Gastroesophageal sphincter (tissue), 4 donors: ENCODE measurements around the gene COBLL1. TPM values are rescaled to one million over a fixed set of nuclear protein-coding genes. Genes with fewer than 3 reads are reported as not detected.

Experiments used
- ATAC-seq: fragments of 150-250 bp; one replicate; pipeline ENCODE4 v1.9.1; 2016; ENCODE audit warnings: mild to moderate bottlenecking, moderate library complexity
- H3K27ac ChIP-seq, 4 donors: fragments of 200-600 bp; sonication (generic) in 3 of 4; 1 replicate in 3 of 4; 2 replicates in 1 of 4; pipeline ENCODE4 v1.5.1; 2016 to 2019
- H3K27me3 ChIP-seq: fragments of 200-600 bp; sonication (generic); one replicate; pipeline ENCODE4 v1.5.1; 2019
- H3K36me3 ChIP-seq, 2 donors: fragments of 200-600 bp; sonication (generic); one replicate each; pipeline ENCODE4 v1.5.1; 2019; ENCODE audit warnings: control low read depth in 1 of 2
- H3K4me1 ChIP-seq, 3 donors: fragments of 200-600 bp; sonication (generic); 1 replicate in 2 of 3; 2 replicates in 1 of 3; pipeline ENCODE4 v1.5.1; 2016 to 2019; ENCODE audit warnings: control low read depth in 2 of 3
- H3K4me3 ChIP-seq, 2 donors: fragments of 200-600 bp; sonication (generic); one replicate each; pipeline ENCODE4 v1.5.1; 2019; ENCODE audit warnings: mild to moderate bottlenecking in 1 of 2, moderate library complexity in 1 of 2
- H3K9me3 ChIP-seq, 3 donors: fragments of 200-600 bp; sonication (generic); one replicate each; pipeline ENCODE4 v1.5.1; 2017 to 2019; ENCODE audit warnings: control low read depth in 2 of 3
- EP300 ChIP-seq: sonication (generic); formaldehyde crosslinking; IDR thresholded peaks from one replicate; pipeline ENCODE4 v1.6.1; 2017; ENCODE audit warnings: antibody characterized with exemption, mild to moderate bottlenecking
- POLR2A ChIP-seq, 2 donors: fragments of 450-650 bp; IDR thresholded peaks; one replicate each; pipeline ENCODE4 v1.6.1; 2017; ENCODE audit warnings: antibody characterized with exemption in 2 of 2, mild to moderate bottlenecking in 2 of 2, moderate library complexity in 1 of 2
- POLR2AphosphoS5 ChIP-seq: sonication (generic); formaldehyde crosslinking; IDR thresholded peaks from one replicate; pipeline ENCODE4 v1.6.1; 2017; ENCODE audit warnings: antibody characterized with exemption
- WGBS, 2 donors: methylation state at CpG; one replicate each; pipeline ENCODE4 v1.1.5; 2018; ENCODE audit warnings: low coverage in 1 of 2; 5-methylcytosine and 5-hydroxymethylcytosine counted together
- total RNA-seq, 4 donors: library from RNA; depleted of rRNA; stranded (reverse); fragments of >200 nt; gene quantifications; one replicate each; pipeline ENCODE4 v1.1.0, GENCODE V29; 2016
- TF ChIP-seq, protein P1 (sequence below), 4 experiments: fragments of 200-600 bp in 2 of 4; fragments of 450-650 bp in 2 of 4; sonication (generic) in 1 of 4; IDR thresholded peaks; one replicate each; pipeline ENCODE4 v1.5.1; 2017 to 2019; ENCODE audit warnings: antibody characterized with exemption in 4 of 4, mild to moderate bottlenecking in 2 of 4, moderate library complexity in 2 of 4

COBLL1 gene
- total RNA-seq, 4 donors from 2014 or later = 25.7 to 71.6 (median 56.6) TPM

DNA sequence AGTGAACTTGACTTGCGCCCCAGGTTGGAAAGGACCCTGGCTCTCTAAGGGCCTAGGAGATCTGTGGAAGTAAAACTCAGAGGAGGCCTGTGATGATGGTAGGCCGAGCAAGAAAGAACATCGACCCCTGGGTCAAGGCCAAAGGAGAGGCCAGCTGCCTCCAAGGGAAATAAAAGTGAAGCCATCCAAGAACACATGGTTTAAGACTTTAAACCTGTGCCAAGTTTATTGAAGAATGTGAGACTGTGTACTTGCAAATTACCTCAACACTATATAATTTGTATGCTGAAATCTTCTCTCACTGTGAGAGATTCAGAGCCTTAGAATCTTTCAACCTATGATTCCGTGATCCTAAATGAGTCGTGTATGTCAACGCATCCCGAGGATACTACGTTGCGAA lies 40.7 kb upstream of the COBLL1 start:
- H3K27ac ChIP-seq = peak overlapping the region in 1 of 4 donors; percentile 2
- ATAC-seq = no peak

DNA sequence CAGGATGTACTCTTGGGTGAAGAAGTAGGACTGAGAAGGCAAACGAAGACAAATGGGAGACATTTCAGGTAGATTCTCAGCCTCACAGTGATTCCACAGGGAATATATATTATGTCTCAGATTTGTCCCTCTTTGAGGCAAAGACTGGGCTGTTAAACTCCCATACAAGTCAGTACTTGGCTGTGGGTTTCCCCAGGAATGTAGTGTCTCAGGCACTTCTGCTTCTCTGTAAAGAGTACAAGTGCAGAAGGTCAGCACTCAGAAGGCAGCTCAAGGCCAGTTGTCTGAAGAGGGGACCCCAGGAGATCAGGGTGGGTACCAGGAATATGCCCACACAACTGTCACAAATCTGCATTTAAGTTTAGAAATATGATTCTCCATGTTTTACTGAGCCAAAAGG lies 39.9 kb upstream of the COBLL1 start:
- 82 to 100% methylated on average over 1 of the region's 1 CpG for WGBS, 2 donors
- no peak for ATAC-seq
- H3K9me3 ChIP-seq = no peaks in the 10 kb centered on the region
- H3K27me3 ChIP-seq = no peaks in the 10 kb centered on the region
- H3K4me3 ChIP-seq = no peak overlapping the region
- no peak overlapping the region for H3K27ac ChIP-seq
- peaks cover 0 to 21% (median 6%) of the 10 kb centered on the region in 3 donors for H3K4me1 ChIP-seq
- H3K36me3 ChIP-seq = no peaks in the 10 kb centered on the region
- TF ChIP-seq POLR2AphosphoS5 = no peak
- TF ChIP-seq, protein P1, sequence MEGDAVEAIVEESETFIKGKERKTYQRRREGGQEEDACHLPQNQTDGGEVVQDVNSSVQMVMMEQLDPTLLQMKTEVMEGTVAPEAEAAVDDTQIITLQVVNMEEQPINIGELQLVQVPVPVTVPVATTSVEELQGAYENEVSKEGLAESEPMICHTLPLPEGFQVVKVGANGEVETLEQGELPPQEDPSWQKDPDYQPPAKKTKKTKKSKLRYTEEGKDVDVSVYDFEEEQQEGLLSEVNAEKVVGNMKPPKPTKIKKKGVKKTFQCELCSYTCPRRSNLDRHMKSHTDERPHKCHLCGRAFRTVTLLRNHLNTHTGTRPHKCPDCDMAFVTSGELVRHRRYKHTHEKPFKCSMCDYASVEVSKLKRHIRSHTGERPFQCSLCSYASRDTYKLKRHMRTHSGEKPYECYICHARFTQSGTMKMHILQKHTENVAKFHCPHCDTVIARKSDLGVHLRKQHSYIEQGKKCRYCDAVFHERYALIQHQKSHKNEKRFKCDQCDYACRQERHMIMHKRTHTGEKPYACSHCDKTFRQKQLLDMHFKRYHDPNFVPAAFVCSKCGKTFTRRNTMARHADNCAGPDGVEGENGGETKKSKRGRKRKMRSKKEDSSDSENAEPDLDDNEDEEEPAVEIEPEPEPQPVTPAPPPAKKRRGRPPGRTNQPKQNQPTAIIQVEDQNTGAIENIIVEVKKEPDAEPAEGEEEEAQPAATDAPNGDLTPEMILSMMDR (IDR thresholded peaks at IDR 0.05) = no peak
- TF ChIP-seq EP300 = no peak

More for the DNA sequence above, 40.7 kb upstream of the COBLL1 start:
- 65 to 74% methylated on average over 9 of the region's 9 CpGs for WGBS, 2 donors
- Histone ChIP-seq H3K4me3 (no peak overlapping the region), H3K27me3 (no peaks in the 10 kb centered on the region), H3K4me1 (peaks cover 0 to 21% (median 6%) of the 10 kb centered on the region in 3 donors), H3K9me3 (no peaks in the 10 kb centered on the region), H3K36me3 (no peaks in the 10 kb centered on the region)
- no peak for TF ChIP-seq POLR2AphosphoS5

DNA sequence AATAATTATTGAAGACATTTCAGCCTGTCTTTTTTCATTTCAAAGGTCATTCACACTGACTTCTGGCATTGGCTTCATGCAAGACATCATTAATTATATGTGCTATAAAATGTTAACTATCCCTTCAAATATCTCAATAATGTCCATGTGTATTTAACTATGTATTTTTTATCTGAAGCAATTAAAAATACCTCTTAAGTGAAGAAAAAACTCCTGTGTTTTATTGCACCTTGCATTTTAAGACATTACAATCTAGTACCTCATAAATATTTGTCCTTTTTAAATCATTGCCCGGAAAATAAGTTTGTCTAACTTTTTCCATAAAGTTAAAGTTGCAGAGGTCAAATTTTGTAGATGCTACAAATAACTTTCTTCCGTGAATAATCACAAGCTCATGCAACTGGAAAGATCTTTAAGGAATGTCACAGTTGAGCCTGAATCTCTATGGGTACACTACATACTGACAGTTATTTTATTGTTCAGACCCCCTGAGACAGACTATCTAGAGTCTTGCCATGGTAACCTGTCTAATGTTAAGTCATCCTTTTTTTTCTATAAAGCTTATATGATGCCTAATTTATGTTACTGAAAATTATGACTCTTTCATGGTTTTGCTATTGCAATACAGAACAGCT lies 38.4 kb upstream of the COBLL1 start:
- ATAC-seq = no peak
- peaks cover 0 to 21% (median 6%) of the 10 kb centered on the region in 3 donors for H3K4me1 ChIP-seq
- no peaks in the 10 kb centered on the region for H3K27me3 ChIP-seq
- no peaks in the 10 kb centered on the region for H3K36me3 ChIP-seq
- 17 to 21% methylated on average over 2 of the region's 2 CpGs for WGBS, 2 donors
- no peaks in the 10 kb centered on the region for H3K9me3 ChIP-seq
- TF ChIP-seq EP300 = no peak
- TF ChIP-seq POLR2AphosphoS5 = no peak
- no peak for TF ChIP-seq POLR2A (IDR thresholded peaks at IDR 0.05)
- TF ChIP-seq, protein P1 (IDR thresholded peaks at IDR 0.05) = no peak
- no peak overlapping the region for H3K27ac ChIP-seq
- H3K4me3 ChIP-seq = no peak overlapping the region

DNA sequence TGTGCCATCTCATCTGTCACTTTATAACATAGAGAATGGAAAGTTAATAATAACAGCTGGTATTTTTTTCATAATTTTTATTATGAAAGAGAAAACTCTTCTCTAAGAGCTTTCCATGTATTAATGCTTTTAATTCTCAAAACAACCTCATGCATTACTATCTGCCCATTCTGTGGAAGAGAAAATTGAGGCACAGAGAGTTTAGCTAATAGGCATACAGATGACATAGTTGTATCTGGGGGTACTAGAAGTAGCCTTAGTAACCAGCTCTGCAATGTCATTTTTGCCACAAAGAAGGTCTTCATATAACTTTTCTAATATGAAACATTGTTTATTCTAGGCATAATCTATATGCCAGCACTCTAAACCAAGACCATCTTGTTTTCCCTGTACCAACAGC lies 36.3 kb upstream of the COBLL1 start:
- no peak overlapping the region for H3K27ac ChIP-seq
- H3K4me1 ChIP-seq = peaks cover 0 to 21% (median 6%) of the 10 kb centered on the region in 3 donors
- H3K27me3 ChIP-seq = no peaks in the 10 kb centered on the region
- H3K36me3 ChIP-seq = no peaks in the 10 kb centered on the region
- ATAC-seq = no peak
- H3K4me3 ChIP-seq = no peak overlapping the region
- TF ChIP-seq EP300 = no peak
- no peaks in the 10 kb centered on the region for H3K9me3 ChIP-seq

DNA sequence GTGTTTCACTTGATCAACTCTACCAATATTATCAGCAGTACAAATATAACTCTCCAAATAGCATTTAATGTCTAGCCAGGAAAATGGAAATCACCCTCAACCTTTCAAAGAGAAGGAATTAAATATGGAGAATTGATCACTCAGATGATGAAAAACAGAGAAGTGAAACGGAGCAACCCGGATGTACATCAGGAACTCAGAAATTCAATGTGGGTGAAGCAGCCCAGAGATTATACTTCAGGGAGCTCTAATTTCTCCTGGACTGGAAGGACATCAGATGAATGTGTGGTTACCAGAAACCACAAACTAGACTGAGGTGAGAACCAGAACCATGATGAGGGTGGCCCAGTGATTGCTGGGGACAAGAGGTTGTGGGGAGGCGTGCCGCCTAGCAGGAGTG lies 35.5 kb upstream of the COBLL1 start:
- no peak for TF ChIP-seq EP300
- no peak for TF ChIP-seq POLR2A (IDR thresholded peaks at IDR 0.05)
- no peak for TF ChIP-seq POLR2AphosphoS5
- TF ChIP-seq, protein P1 (IDR thresholded peaks at IDR 0.05) = no peak
- H3K9me3 ChIP-seq = no peaks in the 10 kb centered on the region
- no peak overlapping the region for H3K27ac ChIP-seq
- no peaks in the 10 kb centered on the region for H3K27me3 ChIP-seq
- WGBS, 2 donors = 75 to 100% methylated on average over 2 to 3 of the region's 4 CpGs
- H3K4me3 ChIP-seq = no peak overlapping the region
- peaks cover 0 to 14% (median 6%) of the 10 kb centered on the region in 3 donors for H3K4me1 ChIP-seq
- no peaks in the 10 kb centered on the region for H3K36me3 ChIP-seq
- no peak for ATAC-seq
